OCI-LY3 (cell line): Measurements from ENCODE around the gene CBR4.

Experiments used
- EZH2phosphoT487 ChIP-seq: fragments of 200-600 bp; shearing (Covaris generic); IDR thresholded peaks from 2 replicates; pipeline ENCODE4 v1.6.1; 2018; ENCODE audit warnings: antibody characterized with exemption, mixed run types, low read depth
- TF ChIP-seq, protein P1 (sequence below): fragments of 200-600, 300-600 bp; sonication (generic); IDR thresholded peaks from 2 replicates; pipeline ENCODE4 v1.5.1; 2014; ENCODE audit warnings: antibody characterized with exemption, low read length, low read depth

GRCh38 chr4:168945291-168945690 is 64.8 kb downstream of the CBR4 start:
- TF ChIP-seq, protein P1, sequence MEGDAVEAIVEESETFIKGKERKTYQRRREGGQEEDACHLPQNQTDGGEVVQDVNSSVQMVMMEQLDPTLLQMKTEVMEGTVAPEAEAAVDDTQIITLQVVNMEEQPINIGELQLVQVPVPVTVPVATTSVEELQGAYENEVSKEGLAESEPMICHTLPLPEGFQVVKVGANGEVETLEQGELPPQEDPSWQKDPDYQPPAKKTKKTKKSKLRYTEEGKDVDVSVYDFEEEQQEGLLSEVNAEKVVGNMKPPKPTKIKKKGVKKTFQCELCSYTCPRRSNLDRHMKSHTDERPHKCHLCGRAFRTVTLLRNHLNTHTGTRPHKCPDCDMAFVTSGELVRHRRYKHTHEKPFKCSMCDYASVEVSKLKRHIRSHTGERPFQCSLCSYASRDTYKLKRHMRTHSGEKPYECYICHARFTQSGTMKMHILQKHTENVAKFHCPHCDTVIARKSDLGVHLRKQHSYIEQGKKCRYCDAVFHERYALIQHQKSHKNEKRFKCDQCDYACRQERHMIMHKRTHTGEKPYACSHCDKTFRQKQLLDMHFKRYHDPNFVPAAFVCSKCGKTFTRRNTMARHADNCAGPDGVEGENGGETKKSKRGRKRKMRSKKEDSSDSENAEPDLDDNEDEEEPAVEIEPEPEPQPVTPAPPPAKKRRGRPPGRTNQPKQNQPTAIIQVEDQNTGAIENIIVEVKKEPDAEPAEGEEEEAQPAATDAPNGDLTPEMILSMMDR = no peak
- TF ChIP-seq EZH2phosphoT487 = no peak
